HepG2 (cell line): Measurements from ENCODE around the gene ZNF512B. TPM values are rescaled to one million over a fixed set of nuclear protein-coding genes. Genes with fewer than 3 reads are reported as not detected.

ENCODE experiments used
- AGO1 ChIP-seq: fragments of 200-400 bp; formaldehyde crosslinking; IDR thresholded peaks from 2 replicates; pipeline ENCODE4 v1.6.1; 2017; ENCODE audit warnings: mild to moderate bottlenecking, low read depth, low read length, moderate library complexity; ENCODE audit not compliant: poor library complexity, severe bottlenecking
- ARHGAP35 ChIP-seq: sonication (generic); formaldehyde crosslinking; IDR thresholded peaks from 2 replicates; pipeline ENCODE4 v1.9.0; 2022; ENCODE audit warnings: mild to moderate bottlenecking, inconsistent platforms, moderate library complexity, missing genetic modification reagents, borderline replicate concordance
- ARNT2 ChIP-seq: sonication (generic); formaldehyde crosslinking; IDR thresholded peaks from 2 replicates; pipeline ENCODE4 v1.8.0; 2022; ENCODE audit warnings: mild to moderate bottlenecking, low read depth, missing genetic modification reagents, moderate library complexity
- EED ChIP-seq: sonication (generic); formaldehyde crosslinking; IDR thresholded peaks from 2 replicates; pipeline ENCODE4 v1.5.0; 2020; ENCODE audit warnings: mild to moderate bottlenecking, missing genetic modification reagents
- GATA4 ChIP-seq: sonication (generic); IDR thresholded peaks from 2 replicates; pipeline ENCODE4 v1.6.1; 2016; ENCODE audit warnings: antibody characterized with exemption, low read depth, borderline replicate concordance
- GATAD1 ChIP-seq: IDR thresholded peaks from 2 replicates; pipeline ENCODE4 v1.6.1; 2016; ENCODE audit warnings: missing genetic modification reagents, missing compliant biosample characterization
- GPN1 ChIP-seq: sonication (generic); formaldehyde crosslinking; IDR thresholded peaks from 2 replicates; pipeline ENCODE4 v1.5.1; 2020; ENCODE audit warnings: missing genetic modification reagents, borderline replicate concordance
- GTF3A ChIP-seq: sonication (generic); formaldehyde crosslinking; conservative IDR thresholded peaks from 2 replicates; pipeline ENCODE4 v1.4.0; 2020; ENCODE audit warnings: mild to moderate bottlenecking, missing genetic modification reagents
- KAT7 ChIP-seq: IDR thresholded peaks from 2 replicates; pipeline ENCODE4 v1.6.1; 2018; ENCODE audit warnings: borderline replicate concordance, missing compliant biosample characterization
- NFYC ChIP-seq: IDR thresholded peaks from 2 replicates; pipeline ENCODE4 v1.6.1; 2016; ENCODE audit warnings: missing genetic modification reagents, missing compliant biosample characterization
- NR2F1 ChIP-seq, 2 experiments: fragments of 450-650 bp in 1 of 2; formaldehyde crosslinking in 1 of 2; IDR thresholded peaks; 2 replicates each; pipeline versions ENCODE4 v1.5.0 to v1.6.1; 2016 to 2020; ENCODE audit warnings: mild to moderate bottlenecking in 1 of 2, missing compliant biosample characterization in 1 of 2, missing genetic modification reagents in 1 of 2, moderate library complexity in 1 of 2
- POGZ ChIP-seq: sonication (generic); formaldehyde crosslinking; IDR thresholded peaks from 2 replicates; pipeline ENCODE4 v1.4.0; 2020; ENCODE audit warnings: mild to moderate bottlenecking, missing genetic modification reagents
- PRPF4 ChIP-seq: fragments of 200-400 bp; formaldehyde crosslinking; IDR thresholded peaks from 2 replicates; pipeline ENCODE4 v1.6.1; 2016; ENCODE audit warnings: low read length, low read depth; ENCODE audit not compliant: poor library complexity, severe bottlenecking
- RBM22 ChIP-seq: fragments of 200-400 bp; formaldehyde crosslinking; optimal IDR thresholded peaks from 2 replicates; pipeline ENCODE3; 2017; ENCODE audit warnings: mild to moderate bottlenecking, low read length, moderate library complexity
- RELA ChIP-seq: sonication (generic); formaldehyde crosslinking; IDR thresholded peaks from 2 replicates; pipeline ENCODE4 v1.4.0; 2020; ENCODE audit warnings: missing genetic modification reagents
- SAFB2 ChIP-seq: sonication (generic); formaldehyde crosslinking; IDR thresholded peaks from 2 replicates; pipeline ENCODE4 v1.5.1; 2020; ENCODE audit warnings: missing genetic modification reagents, low read depth, mild to moderate bottlenecking, borderline replicate concordance
- TFDP1 ChIP-seq: IDR thresholded peaks from 2 replicates; pipeline ENCODE4 v1.6.1; 2016; ENCODE audit warnings: missing compliant biosample characterization, missing genetic modification reagents, borderline replicate concordance
- ZIK1 ChIP-seq: sonication (generic); formaldehyde crosslinking; IDR thresholded peaks from 2 replicates; pipeline ENCODE4 v1.5.0; 2020; ENCODE audit warnings: mild to moderate bottlenecking, low read depth, missing genetic modification reagents, borderline replicate concordance
- ZNF10 ChIP-seq: sonication (generic); formaldehyde crosslinking; IDR thresholded peaks from 2 replicates; pipeline ENCODE4 v1.4.0; 2020; ENCODE audit warnings: mild to moderate bottlenecking, low read depth, missing genetic modification reagents, borderline replicate concordance
- ZNF703 ChIP-seq: sonication (generic); formaldehyde crosslinking; IDR thresholded peaks from 2 replicates; pipeline ENCODE4 v1.5.1; 2020; ENCODE audit warnings: missing genetic modification reagents, mild to moderate bottlenecking, moderate library complexity, borderline replicate concordance
- ZNF841 ChIP-seq: sonication (generic); formaldehyde crosslinking; IDR thresholded peaks from 2 replicates; pipeline ENCODE4 v1.8.1; 2023; ENCODE audit warnings: missing genetic modification reagents, borderline replicate concordance
- ZNF850 ChIP-seq: sonication (generic); formaldehyde crosslinking; conservative IDR thresholded peaks from 2 replicates; pipeline ENCODE4 v1.9.0; 2021; ENCODE audit warnings: mild to moderate bottlenecking, missing genetic modification reagents
- ZSCAN9 ChIP-seq: IDR thresholded peaks from 2 replicates; pipeline ENCODE4 v1.6.1; 2016; ENCODE audit warnings: borderline replicate concordance
- polyA plus RNA-seq, 8 experiments: library from polyadenylated mRNA; depleted of rRNA in 3 of 8; stranded (reverse) in 7 of 8; unstranded in 1 of 8; fragments of >200 nt; fragmentation: Illumina TruSeq in 4 of 8; extraction: Trizol in 4 of 8; gene quantifications; 2 replicates each; pipeline versions ENCODE4 v1.2.1 to v1.2.3, GENCODE V29; 2011 to 2016; ENCODE audit warnings: low read depth in 4 of 8, missing spikeins in 1 of 8, mixed read lengths in 1 of 8; ENCODE audit not compliant: insufficient read depth in 1 of 8
- total RNA-seq, 5 experiments: library from RNA; depleted of rRNA; stranded (reverse); fragments of >200 nt; fragmentation: Illumina TruSeq; extraction: Trizol; gene quantifications; 2 replicates each; pipeline ENCODE4 v1.2.3, GENCODE V29; 2016; ENCODE audit warnings: low read depth in 1 of 5
- TF ChIP-seq, protein P1 (sequence below): sonication (generic); formaldehyde crosslinking; IDR thresholded peaks from 2 replicates; pipeline ENCODE4 v1.5.0; 2020; ENCODE audit warnings: mild to moderate bottlenecking, missing genetic modification reagents, borderline replicate concordance
- TF ChIP-seq, protein P2 (sequence below): sonication (generic); formaldehyde crosslinking; IDR thresholded peaks from 2 replicates; pipeline ENCODE4 v1.9.0; 2022; ENCODE audit warnings: missing genetic modification reagents, mild to moderate bottlenecking, borderline replicate concordance

Gene ZNF512B
- total and polyA plus RNA-seq, 2 of the 13 experiments (the other 11 are each of a cell fraction or from before 2014, with no cell fraction given) = 11.5 to 30.6 TPM

DNA sequence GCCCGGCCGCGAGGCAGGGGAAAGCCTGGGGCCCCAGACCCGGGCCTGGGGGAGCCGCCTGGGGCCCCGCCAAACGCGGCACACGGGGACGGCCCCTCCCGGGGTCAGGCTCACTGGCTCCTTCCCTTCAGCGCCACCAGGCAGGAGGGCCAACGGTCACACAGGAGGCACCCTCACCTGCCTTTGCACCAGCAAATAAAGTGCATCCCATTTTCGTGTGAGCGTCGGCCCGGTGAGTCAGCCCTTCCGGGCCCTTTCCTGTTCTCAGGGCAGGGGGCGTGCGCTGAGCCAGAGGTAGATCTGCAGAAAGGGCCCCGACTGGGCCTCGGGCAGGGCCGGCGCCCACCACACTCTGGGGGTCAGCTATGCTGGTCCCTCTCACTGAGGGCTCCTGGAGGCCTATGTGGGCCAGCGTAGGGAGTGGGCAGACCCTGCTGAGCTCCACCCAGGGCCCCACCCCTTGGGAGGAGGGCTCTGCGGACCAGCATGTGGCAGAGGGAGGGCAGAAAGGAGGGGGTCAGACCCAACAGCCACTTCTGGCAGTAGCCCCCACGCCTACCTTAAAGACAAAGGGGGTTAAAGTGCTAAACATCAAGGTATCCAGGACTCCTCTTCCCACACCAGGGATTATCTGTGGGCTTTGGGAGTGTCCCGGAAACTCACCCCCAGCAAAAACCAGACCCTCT is 12.6 kb downstream of the ZNF512B start (continued):
- TF ChIP-seq GATAD1 (CRISPR knock-in tag) (no peak; the same call in 1 of the 2 replicates), ARNT2 (CRISPR knock-in tag) (peak; percentile 46; the same call in 1 of the 2 replicates), AGO1 (no peak), ZSCAN9 (CRISPR knock-in tag) (peak; percentile 92; the same call in 1 of the 2 replicates), ZNF10 (no peak), RBM22 (no peak), ZIK1 (no peak), GATA4 (peak; percentile 65; the same call in 1 of the 2 replicates), NR2F1 (CRISPR knock-in tag; IDR thresholded peaks at IDR 0.05) (no peak; a peak in 1 of 4 replicates), GTF3A (CRISPR knock-in tag) (no peak), ZNF841 (no peak), RELA (no peak), ZNF850 (no peak), EED (peak; percentile 90), POGZ (CRISPR knock-in tag) (no peak), NFYC (CRISPR knock-in tag) (0 out of 2 replicates have a peak, but pooled peaks have one; percentile 8), KAT7 (no peak), ZNF703 (CRISPR knock-in tag) (no peak), TFDP1 (CRISPR knock-in tag) (no peak; the same call in 1 of the 2 replicates), PRPF4 (no peak), GPN1 (CRISPR knock-in tag) (no peak), SAFB2 (CRISPR knock-in tag) (no peak), ARHGAP35 (no peak; the same call in 1 of the 2 replicates)
- TF ChIP-seq, protein P1, sequence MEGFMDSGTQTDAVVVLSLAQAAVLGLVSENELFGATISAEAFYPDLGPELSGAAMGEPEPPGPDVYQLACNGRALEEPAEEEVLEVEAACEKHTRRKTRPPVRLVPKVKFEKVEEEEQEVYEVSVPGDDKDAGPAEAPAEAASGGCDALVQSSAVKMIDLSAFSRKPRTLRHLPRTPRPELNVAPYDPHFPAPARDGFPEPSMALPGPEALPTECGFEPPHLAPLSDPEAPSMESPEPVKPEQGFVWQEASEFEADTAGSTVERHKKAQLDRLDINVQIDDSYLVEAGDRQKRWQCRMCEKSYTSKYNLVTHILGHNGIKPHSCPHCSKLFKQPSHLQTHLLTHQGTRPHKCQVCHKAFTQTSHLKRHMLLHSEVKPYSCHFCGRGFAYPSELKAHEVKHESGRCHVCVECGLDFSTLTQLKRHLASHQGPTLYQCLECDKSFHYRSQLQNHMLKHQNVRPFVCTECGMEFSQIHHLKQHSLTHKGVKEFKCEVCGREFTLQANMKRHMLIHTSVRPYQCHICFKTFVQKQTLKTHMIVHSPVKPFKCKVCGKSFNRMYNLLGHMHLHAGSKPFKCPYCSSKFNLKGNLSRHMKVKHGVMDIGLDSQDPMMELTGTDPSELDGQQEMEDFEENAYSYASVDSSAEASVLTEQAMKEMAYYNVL (CRISPR knock-in tag) = peak; percentile 80
- TF ChIP-seq, protein P2, sequence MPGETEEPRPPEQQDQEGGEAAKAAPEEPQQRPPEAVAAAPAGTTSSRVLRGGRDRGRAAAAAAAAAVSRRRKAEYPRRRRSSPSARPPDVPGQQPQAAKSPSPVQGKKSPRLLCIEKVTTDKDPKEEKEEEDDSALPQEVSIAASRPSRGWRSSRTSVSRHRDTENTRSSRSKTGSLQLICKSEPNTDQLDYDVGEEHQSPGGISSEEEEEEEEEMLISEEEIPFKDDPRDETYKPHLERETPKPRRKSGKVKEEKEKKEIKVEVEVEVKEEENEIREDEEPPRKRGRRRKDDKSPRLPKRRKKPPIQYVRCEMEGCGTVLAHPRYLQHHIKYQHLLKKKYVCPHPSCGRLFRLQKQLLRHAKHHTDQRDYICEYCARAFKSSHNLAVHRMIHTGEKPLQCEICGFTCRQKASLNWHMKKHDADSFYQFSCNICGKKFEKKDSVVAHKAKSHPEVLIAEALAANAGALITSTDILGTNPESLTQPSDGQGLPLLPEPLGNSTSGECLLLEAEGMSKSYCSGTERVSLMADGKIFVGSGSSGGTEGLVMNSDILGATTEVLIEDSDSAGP = peak; percentile 85
